Right renal cortex interstitium (tissue), 3 donors: ENCODE measurements around the gene LIN28A. TPM values are rescaled to one million over a fixed set of nuclear protein-coding genes. Genes with fewer than 3 reads are reported as not detected.

ENCODE experiments used
- DNase-seq, 3 donors: peaks; one replicate each; pipeline ENCODE4 v3.0.0-alpha.2; 2013; ENCODE audit warnings: low read depth in 3 of 3, low spot score in 2 of 3
- polyA plus RNA-seq, 3 donors: library from polyadenylated mRNA; unstranded; fragments of 120-200 nt; gene quantifications; one replicate each; pipeline ENCODE4 v1.2.1, GENCODE V29; 2013; ENCODE audit not compliant: insufficient read length in 3 of 3

The LIN28A gene
- polyA plus RNA-seq, 3 donors, result 0.06 to 0.07 TPM; not detected in 1

GRCh38 chr1:26431979-26432695 is 21.5 kb downstream of the LIN28A start, which contains the start of gene DHDDS:
TSS of gene DHDDS (plus strand) at chr1:26432321. CDS start at chr1:26432946, 625 bp downstream.
- peak; percentile 82 to 93 (median 92) for DNase-seq

- DNase-seq, result no peak
Observed at GRCh38 chr1:26432793-26433192, 22.2 kb downstream of the LIN28A start.

- DNase-seq, result no peak
Observed at GRCh38 chr1:26434161-26434752, 23.6 kb downstream of the LIN28A start.

- no peak for DNase-seq
Observed at GRCh38 chr1:26438041-26438440, 27.4 kb downstream of the LIN28A start.

- no peak for DNase-seq
Observed at GRCh38 chr1:26440259-26440658, 29.6 kb downstream of the LIN28A start.

GRCh38 chr1:26449868-26450267 is 39.3 kb downstream of the LIN28A start:
- DNase-seq, result no peak

- DNase-seq, result no peak
Observed at GRCh38 chr1:26450908-26451307, 40.3 kb downstream of the LIN28A start.

GRCh38 chr1:26452459-26453183 is 42.0 kb downstream of the LIN28A start:
- DNase-seq, result no peak

GRCh38 chr1:26459148-26459547 is 48.5 kb downstream of the LIN28A start:
- DNase-seq, result no peak

- no peak for DNase-seq
Observed at GRCh38 chr1:26459573-26460031, 49.0 kb downstream of the LIN28A start.

- DNase-seq, result no peak
Observed at GRCh38 chr1:26468911-26469310, 58.3 kb downstream of the LIN28A start.

GRCh38 chr1:26469558-26469957 is 58.9 kb downstream of the LIN28A start:
- DNase-seq, result no peak

GRCh38 chr1:26470878-26471497 is 60.4 kb downstream of the LIN28A start:
- DNase-seq, result no peak

GRCh38 chr1:26471498-26472319 is 61.1 kb downstream of the LIN28A start:
- peak; percentile 45 to 63 (median 57) for DNase-seq

- peak; percentile 61 to 87 (median 87) for DNase-seq
Observed at GRCh38 chr1:26472320-26472900, 61.8 kb downstream of the LIN28A start, which contains the start of gene HMGN2. TSS of gene HMGN2 (plus strand) at chr1:26472440. CDS start at chr1:26472613, 173 bp downstream.

- DNase-seq, result peak; percentile 80 to 85 (median 84)
Observed at GRCh38 chr1:26472901-26473845, 62.6 kb downstream of the LIN28A start.

- no peak for DNase-seq
Observed at GRCh38 chr1:26474818-26475217, 64.2 kb downstream of the LIN28A start.

- no peak for DNase-seq
Observed at GRCh38 chr1:26475989-26476388, 65.4 kb downstream of the LIN28A start.

- no peak for DNase-seq
Observed at GRCh38 chr1:26476958-26477357, 66.3 kb downstream of the LIN28A start.
